ENCODE data around the gene NR2F1-AS1.
A peak's percentile ranks its signal among the peaks of the same experiment; 100 is the strongest.

The NR2F1-AS1 gene

DNA sequence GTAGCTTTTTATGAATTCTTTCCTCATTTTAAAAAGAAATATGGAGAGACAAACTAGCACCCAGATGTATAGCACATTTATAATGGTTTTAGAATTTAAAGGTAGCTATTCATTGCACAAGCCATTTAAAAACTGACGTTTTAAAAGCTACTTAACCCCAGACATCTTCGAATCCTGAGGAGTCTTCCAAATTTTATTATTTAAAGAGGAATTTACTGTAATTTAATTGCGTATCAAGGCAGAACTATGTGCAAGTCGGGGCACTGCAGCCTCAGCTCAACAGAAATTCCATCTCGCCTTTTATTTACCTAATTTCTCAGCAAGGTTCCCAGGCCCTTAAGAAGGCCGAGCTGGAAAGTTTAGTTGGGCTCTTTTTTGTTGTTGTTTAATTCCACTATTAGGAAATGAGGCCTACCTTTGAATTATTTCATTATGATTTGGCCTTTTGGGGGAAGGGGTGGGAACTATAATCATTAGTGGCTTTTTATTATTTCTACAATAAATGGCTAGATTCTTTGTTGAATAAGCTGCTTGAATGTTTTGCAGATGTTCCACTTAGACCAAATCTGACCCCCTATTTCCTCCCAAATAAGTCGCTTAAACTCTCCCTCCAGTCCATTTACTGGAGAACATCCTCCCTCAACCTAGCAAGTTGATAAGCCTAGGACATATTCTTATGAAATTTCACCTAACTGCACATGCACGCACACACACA, 22.2 kb upstream of the NR2F1-AS1 start:
- no peak for DNase-seq

DNA sequence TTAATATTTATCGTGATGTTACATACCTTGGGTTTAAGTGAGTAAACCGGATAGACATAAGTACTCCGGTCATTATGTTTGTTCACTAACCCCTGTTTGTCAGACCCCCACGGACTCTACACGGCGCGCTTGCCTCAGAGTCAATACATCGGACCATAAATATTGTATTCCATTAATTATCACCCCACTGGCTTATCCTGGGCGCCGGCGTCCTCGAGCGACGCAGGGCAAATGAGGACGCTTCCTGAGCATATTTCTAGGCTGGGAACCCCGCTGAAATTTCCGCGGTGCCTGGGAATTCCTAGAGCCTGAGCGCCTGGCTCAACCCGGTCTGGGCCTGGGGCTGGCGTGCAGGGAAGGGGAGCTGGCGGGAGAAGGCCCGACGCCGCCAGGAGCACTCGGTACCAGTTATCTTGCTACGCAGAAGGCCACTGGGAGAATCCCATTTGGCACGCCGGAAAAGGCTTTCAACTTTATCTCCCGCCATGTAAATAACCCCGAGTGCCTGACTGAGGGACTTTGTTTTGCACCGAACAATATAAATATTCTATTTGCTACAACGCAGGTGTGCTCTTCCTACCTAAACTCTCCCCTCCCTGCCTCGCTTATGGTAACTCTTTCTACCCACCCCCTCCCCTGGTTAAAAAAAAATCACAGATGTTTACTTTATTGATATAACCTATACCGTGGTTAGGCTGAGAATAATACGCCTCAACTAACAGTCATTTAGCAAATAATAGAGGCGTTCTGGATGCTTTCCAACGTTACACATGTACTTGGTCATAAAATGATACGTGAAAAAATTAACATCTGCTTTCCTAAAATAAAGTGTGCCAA, 21.4 kb upstream of the NR2F1-AS1 start:
- no peak for DNase-seq

DNA sequence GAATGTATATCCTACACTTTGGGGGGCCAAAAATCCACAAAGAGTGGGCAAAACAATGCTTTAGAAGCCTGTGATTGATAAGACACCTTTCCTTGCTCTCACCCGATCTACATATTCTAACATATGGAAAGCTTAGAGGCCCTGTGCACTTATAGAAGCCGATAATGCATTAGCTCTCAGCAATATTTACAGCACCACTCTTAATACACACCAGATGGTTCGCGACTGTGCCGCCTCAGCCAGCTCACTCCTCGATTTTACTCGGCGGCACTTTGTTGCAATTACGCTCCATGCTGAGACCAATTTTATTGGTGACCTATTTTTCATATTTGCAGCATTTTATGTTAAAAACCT, 20.8 kb upstream of the NR2F1-AS1 start:
- no peak for DNase-seq

DNA sequence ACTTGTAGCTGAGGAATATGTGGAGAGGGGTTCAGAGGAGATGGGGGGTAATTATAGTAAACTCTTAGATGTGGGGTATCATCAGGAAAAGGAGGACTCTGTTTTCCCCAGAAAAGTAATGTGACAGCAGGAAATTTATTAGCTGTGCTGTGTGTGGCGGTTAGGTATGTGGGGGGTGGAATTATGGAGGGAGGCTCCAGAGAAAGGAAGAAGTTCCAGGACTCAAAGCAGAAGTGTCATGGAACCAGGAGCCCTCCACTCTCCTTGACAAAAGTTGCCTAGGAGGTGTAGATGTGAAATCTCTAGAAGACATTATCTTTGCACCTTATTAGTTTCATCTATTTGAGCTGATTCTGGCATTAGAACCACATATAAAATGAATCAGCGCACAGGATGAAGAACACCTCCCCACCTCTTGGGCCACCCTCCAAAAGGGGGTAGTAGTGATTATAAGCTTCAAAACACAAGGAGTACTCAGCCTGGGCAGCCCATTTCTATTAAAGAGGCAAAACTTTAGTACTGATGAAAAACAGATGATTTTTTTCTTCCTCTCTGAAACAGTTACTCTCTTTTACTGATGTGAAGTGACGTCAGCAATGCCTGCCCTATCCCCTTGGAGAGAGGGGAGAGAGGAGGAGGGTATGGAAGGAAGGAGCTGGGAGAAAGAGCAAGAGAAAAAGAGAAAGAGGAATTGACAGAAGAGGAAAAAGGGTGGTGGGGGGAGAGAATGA, 20.2 kb upstream of the NR2F1-AS1 start:
- DNase-seq: peak; percentile 71

DNA sequence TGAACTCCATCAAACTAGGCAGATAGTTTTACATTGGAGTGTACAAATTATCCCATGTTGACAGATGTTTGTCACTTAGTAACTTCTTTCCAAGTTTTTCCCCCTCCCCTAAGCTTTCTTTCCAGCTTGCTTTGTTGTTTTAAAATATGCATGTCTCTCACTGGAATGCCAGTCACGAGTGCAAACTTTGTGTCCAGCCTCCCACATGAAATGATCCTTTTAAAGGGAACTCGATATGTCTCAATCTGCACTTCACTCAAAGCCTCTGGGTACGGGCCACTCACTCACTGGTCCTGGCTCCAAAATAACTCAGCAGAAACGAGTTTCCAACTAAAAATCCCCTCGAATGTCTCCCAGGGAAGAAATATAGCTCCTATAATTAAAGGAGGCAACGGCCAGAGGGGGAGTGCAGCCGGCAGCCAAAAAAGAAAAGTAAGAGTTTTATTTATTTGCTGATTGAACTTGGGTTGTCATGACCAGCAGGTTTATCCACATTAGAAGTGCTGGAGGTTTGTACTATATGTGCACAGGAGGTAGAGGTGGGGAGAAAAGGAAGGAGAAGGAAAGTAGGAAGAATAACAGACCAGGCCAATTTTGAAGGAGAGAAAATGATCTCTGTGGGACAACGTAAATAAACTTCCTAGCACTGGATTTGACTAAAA, 19.5 kb upstream of the NR2F1-AS1 start:
- no peak for DNase-seq

DNA sequence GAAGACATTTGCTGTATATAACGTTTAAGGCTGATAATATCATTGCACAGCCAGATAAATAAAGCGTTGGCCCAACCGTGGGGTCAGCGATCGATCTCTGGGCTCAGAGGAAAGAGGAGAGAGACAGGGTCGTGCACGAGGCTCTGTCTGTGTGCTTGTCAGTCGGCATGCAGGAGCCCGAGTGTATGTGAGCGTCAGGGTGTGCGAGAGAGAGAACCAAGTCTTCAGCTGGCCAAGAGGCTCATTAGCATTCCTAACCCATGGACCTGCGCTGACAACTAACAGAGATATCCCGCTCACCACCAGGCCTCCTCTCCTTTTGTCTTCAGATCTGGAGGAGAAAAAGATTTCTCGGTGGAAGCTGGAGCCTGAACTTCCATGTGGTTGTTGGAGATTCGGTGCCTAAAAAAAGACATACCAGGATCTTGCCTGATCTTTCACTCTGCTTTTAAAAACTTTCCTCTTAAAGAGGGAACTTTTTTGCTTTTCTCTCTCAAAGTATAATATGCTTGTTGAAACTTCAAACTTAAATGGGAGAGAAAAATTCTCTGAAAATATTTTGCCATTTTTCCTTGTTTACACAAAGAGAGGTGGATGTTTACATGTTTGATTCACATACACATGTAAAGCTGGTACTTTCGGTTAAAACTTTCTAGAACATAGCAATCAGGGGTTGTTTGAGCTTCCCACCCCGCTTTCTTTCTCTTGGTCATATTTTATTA, 18.5 kb upstream of the NR2F1-AS1 start:
- no peak for DNase-seq

DNA sequence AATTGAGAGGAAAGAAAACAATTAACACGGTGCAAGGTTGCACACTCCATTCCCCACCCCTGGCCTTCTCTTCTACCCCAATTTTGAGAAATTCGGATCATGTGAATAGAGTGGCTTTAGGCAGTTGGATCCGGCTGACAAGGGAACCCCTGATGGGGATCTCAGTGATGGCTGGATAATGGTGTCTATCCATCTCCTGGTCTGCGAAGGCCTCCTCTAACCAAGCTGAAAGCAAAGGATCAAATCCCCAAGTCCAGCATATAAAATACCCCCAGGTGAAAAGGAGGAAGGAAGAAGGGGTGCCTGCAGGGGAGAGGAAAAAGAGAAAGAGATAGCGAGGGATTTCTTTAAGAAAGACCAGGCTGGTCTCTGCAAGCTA, 18.0 kb upstream of the NR2F1-AS1 start:
- no peak for DNase-seq

DNA sequence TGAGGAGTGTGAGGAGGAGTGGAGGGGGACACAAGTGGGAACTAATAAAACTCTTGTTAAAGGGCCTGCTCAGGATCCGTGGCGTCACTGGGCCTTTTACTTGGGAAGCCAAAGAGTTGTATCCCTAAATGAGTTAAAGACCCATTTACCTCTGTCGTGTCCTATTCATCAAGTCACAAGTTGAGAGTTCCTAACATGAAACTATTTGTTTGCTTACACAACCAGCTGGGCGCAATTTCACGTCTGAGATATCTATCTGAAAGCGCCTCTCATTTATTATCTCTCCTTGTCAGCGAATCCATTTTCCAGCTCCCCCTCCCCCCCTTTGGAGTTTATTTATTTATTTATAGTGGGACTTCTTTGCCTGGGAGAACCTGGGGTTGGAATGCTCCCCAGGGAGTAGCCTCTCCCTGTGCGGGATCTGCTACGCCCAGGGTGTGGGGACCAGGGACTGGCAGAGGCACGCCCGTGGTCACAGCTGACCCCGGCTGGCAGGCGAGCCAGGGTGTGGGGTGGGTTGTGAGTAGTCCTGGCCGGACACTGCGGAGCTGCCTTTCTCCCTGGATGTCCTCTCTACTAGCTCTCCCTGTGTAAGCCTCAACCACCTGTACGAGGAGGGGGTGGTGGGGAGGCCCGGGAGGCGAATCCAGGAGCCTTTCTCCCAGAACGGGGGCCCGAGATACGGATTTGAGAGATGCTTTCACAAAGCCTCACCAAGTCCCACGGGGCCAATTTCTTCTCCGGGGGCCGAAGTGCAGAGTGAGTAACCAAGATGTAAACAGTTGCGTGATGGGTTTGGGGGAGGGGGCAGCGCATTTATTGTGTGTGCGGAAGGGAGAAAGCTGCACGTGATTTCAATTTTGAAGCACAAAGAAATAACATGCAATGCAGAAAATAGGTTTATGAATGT, 17.3 kb upstream of the NR2F1-AS1 start:
- DNase-seq: no peak

DNA sequence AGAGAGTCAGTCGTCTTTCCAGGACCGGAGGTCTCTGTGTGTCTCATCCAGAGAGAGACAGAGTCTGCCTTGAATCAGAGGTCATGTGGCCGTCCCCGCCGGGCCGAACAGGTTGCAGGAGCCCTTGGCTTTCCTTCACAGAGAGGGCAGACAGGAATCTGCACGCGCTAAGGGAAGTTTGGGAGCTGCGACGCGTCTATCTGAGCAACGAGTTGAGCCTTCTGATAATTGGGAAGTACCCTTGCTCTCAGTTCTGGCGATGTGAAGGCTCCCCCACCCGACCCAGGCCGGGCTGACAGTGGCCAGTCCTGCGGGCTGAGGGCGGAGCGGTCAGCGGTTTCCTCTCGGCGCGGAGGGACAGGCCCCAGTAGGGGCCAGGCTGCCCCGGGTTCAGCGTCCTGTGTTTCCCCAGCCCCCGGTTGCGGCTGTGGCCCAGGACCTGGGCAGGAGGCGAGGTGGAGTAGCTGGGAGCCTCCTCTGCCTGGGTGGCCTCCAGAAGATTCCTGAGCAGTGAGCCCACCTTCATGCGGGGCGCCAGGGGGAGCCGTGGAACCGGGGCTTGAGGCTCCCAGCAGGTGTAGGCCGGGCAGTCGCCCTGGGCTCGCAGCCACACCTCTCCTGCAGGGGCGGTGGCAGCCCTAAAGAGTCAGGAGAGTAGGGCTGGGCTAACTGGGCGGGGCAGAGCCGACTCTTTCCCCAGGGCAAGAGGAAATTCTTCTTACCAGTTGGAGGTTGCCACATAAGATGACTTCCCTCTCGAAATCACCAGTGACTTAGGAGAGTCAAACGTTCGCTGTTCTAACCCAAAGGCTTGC, 15.9 kb upstream of the NR2F1-AS1 start:
- DNase-seq: no peak

DNA sequence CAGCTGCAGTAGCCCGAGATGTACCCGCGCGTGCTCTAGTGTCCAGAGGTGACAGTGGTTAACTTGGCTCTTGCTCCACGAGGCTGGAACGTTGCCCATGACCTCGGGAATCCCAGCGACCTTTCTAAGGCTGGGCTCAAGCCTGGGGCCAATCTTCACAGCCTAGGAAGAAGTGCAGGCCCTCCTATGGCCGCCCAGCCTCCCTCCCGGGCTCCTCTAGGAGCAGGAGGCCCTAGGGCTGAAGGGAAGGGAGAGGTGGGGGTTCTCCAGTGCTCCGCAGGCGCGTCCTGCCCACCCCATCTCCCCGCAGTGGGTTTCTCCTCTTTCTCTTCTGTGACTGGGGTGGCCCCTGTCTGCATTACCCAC, 15.3 kb upstream of the NR2F1-AS1 start:
- DNase-seq: no peak

DNA sequence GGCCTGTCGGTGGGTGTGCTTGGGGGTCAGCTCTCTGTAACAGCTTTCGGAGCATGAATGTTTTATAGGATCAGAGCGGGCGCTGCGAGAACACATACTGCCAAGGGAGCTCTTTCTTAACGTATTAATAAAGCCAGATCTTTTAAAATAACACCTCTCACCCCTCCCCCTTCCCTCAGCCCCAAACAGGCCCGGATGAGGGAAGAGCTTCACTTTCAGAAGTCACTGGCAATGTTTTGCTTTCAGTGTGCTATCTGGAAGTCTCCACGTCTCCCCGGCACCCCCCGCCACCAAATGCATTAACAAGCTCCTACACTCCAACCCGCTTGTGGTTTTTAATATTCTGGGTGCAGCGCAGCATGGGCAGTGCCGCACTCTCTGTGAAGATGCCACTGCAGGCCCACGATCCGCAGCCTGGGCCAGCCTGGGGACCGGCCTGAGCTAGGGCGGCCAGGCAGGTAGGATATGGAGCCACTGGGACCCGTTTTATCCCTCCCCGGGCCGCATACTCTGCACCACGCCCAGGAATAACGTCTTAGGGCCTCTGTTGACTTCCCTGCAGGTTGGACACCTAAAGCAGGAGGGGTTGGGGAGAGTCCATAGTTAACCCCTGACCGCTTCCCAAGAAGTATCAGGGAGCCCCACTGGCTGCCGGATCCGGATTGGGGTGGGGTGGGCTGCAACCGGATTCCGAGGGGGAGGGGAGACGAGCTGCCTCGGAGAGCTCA, 14.6 kb upstream of the NR2F1-AS1 start:
- DNase-seq: no peak

DNA sequence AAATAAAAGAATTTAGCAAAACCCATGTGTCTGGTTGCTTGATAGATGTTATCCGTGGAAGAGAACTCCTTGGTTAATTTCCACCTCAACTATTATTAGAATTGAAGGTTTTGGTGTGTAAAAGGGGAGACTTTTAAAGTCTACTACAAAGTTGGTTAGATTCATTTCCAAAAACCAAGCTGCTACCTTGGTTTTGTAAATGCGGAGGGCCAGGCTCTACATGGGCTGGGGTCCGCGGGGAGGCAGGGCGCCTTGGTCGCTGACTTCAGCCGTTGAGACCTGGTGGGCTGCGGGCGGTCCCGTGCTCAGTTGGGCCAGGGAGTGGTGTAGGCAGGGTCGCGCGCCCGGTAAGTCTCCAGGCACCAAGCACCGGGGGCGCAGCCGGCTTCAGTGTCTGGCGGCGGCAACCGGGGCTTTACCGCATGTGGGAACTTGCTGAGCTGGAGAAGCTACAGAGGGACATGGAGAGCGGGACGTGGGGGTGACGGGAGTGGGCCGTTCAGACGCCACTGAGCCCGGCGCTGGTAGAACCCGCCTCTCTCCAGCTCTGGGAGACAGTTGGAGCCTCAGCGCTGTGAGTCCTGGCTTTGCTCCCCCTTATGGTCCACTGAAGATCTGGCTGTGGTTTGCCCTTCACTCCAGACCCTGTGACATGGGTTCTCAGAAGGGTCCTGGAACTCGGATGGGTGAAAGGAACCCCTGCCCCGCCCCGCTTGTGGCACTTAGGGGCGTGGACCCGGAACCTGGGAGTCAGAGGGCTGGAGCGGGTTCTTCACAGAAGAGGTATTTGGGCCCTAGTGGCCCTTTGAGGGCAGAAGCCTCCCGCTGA, 13.8 kb upstream of the NR2F1-AS1 start:
- no peak for DNase-seq

DNA sequence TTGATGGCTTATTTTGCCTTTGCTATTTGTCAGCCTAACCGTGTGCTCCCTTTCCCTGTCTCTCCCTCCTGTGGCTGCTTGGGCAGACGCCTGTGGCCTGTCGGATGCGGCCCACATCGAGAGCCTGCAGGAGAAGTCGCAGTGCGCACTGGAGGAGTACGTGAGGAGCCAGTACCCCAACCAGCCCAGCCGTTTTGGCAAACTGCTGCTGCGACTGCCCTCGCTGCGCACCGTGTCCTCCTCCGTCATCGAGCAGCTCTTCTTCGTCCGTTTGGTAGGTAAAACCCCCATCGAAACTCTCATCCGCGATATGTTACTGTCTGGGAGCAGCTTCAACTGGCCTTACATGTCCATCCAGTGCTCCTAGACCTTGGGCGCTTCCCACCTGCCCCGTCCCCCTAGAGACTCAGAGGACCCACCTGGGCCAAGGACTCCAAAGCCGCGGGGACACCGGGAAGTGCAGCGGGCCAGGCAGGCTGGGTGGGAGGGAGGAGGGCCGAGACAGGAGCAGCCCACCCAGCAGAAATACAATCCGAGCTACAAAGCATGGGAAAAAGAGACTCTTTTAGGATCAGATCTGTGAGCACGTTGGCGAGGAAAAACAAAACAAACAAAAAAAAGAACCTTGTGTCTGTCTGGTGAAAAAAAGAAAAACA, 12.6 kb upstream of the NR2F1-AS1 start:
- no peak for DNase-seq

DNA sequence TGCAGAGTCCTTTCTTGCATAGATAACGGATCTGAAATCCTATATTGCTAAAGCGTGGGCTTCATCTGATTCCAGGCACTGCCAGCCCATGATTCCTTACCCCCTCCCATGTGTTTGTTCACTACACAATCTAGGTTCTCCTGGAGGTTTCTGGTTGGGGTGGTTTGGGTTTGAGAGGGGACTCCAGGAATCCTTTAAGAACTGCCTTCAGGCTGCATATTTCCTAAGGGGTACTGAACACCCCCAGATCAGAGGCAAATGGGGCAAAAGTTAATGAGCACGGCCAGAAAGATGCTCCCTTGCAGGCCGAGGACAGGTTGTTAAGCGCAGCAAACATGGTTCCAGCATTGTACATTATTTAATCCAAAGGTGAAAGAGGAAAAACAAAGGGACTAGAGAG, 11.9 kb upstream of the NR2F1-AS1 start:
- DNase-seq: no peak

DNA sequence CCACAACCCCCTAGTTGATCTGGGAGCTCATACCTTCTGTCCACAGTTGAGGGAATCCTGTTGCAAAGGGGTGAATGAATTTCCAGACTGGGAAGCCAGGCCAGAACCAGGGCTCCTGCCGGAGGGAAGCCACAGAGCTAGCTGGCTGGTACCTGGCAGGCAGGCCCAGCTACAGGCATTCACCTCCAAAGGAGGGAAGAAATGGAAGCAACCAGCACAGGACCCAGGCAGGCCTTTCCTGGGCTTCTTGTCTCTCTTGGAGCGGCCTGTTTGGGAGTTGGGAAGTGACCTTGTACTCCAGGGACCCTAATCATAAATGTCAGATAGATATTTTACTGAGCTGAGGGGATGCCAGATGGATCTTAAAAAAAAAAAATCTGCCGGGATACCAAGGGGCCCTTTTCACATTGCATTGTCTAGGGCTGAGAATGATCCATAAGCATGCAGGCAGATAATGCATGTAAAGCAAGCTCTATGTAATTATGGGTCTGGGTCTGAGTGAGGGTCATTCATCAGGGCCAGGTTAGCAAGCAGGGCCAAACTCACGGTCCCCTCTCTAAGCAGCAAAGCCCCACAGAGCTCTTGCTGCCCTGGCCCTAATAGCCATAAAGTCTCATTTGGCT, 10.4 kb upstream of the NR2F1-AS1 start:
- no peak for DNase-seq

DNA sequence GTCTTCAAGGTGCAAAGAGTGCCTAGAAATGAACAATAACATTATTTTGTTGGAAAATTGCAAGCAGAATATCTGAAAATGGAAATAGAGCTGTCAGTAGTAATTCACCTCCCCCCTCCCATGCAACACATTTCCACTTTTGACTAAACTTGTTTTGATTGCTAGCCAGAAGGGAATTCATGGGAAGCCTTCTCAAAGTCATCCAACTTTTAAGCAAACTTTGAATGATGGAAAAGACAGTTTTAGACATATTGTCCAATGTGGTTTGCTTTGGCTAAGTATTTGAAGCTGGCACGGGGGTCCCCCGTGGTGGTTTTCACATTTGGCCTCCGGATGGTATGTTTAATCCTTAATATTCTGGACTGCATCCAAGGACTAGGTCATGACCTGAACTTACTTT, 9.5 kb upstream of the NR2F1-AS1 start:
- no peak for DNase-seq

DNA sequence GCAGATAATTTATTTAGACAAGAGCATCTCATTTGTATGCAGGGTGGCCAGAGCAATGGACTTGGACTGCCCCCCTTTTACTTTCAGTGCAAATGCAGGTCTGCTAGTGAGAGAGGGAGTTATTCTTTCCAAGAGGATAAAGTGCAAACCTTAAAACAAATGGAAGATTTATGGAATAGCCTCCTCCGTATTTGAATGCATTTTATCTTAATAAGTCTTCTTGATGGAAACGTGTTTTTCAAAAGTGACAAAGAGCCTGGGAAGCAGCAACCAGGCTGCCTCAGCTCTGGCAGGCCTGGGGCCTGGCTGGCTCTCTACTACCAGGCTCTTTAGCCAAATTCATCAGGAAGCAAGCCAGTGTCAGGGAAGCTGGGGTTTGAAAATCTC, 8.8 kb upstream of the NR2F1-AS1 start:
- DNase-seq: no peak

All from fibroblast of upper back skin (primary cell).